Measurements from ENCODE around the gene TOR1B.
"Not testable (repeated sequence)": the region's sequence is repeated elsewhere in the genome, so short reads cannot be mapped to it uniquely, and the experiment has no call there.

The TOR1B gene, protein sequence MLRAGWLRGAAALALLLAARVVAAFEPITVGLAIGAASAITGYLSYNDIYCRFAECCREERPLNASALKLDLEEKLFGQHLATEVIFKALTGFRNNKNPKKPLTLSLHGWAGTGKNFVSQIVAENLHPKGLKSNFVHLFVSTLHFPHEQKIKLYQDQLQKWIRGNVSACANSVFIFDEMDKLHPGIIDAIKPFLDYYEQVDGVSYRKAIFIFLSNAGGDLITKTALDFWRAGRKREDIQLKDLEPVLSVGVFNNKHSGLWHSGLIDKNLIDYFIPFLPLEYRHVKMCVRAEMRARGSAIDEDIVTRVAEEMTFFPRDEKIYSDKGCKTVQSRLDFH

DNA sequence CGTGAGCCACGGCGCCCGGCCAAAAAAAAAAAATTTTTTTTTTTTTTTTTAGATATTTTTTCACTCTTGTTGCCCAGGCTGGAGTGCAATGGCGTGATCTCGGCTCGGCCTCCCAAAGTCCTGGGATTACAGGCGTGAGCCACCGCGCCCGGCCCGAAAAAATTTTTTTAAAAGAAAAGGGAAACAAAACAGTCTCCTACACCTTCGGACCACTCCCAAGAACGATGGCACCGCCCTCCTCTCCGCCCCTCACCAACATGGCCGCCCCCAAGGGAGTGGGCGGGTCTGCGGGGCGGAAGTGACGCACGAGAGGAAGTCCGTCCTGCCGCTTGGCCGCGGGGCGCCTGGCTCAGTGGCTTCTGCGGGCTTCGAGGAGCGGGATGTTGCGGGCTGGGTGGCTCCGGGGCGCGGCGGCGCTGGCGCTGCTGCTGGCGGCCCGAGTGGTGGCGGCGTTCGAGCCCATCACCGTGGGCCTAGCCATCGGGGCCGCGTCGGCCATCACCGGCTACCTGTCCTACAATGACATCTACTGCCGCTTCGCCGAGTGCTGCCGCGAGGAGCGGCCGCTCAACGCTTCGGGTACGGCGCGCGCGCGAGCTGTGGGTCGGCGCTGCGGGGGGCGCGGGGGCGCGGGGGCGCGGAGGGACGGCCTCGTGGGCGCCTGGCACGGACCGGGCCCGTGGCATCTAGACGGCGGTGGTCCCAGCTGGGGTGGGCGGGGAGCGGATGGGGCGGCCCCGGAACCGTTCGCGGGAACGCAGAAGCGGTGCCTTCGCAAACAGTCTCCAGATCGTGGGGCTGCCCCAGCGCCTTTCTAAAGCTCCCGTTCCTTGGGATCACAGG is at the start of gene TOR1B:
Gene TOR1B (plus strand): TSS at position 352 of the 843 bp plus-strand sequence. CDS start 29 bp downstream, at position 381.
- no peak for FAIRE-seq

DNA sequence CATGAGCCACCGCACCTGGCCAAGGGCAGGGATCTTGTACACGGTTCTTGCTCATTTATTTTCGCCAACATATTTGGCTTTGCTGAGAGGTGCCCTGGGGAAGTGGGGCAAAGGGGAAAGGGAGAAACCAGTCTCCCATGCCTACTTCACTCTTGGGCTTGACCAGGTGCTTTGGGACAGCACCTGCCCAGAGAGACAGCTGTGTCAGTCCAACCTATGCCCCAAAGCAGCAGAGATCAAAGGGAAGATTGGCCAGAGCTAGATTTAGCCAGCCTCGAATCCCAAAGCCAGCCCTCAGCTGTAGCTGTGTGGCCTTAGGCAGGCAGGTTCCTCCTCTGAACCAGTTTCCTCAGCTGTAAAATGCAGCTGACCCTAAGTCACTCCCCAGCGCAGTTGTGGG is 47.8 kb upstream of the TOR1B start:
- FAIRE-seq = no peak

DNA sequence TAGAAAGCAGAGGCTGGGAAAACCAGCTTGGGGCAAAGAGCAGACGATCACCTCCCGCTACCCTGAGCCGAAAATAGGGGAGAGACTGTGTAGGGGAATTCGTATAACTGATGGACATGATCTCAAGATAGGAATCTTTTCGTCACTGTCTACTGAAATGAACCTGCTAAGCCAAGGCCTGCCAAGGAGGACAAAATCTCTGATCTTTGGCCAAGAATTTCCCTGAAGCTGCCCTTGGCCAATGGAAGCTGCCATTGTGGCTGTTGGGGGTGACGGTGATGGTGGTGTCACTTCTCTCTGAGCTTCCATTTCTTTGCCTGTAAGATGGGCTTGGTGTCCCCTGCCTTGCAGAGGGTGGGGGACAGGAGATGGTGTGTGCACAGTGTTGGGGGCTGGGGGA is 46.8 kb upstream of the TOR1B start:
- FAIRE-seq = no peak

DNA sequence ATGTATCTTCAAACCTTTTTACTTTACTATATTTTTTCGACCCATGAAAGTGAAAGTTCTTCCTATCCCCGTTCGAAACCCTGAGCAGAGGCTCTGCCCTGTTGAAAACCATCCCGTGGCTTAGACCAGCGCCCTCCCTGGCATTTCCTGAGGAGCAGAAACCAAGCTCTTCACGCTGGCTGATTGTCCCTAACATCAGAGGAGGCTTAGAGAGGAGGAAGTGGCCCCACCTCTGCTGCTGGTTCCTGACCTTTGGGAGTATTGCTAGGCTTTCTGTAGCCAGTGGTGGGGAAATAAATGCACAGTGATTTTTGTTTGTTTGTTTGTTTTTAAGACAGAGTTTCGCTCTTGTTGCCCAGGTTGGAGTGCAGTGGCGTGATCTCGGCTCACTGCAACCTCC is 45.9 kb upstream of the TOR1B start:
- FAIRE-seq = no peak

DNA sequence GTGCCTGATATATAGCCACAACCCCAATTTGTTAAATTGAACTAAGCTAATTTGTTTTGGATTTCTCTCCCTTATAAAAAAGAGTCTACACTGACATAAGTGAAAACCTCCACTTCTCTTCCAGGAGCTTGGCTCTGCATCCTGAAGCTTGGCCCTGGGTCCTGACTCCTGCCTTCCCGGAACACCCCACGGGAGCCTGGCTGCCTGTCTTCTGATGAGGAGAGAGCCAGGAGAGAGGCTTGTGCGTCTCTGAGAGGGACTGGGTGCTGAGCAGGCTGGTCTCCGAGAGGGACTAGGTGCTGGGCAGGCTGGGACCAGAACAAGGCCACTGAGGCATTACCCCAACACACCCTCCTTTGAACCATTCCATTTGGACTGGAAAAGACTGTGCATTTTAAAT is 43.7 kb upstream of the TOR1B start:
- FAIRE-seq = no peak

DNA sequence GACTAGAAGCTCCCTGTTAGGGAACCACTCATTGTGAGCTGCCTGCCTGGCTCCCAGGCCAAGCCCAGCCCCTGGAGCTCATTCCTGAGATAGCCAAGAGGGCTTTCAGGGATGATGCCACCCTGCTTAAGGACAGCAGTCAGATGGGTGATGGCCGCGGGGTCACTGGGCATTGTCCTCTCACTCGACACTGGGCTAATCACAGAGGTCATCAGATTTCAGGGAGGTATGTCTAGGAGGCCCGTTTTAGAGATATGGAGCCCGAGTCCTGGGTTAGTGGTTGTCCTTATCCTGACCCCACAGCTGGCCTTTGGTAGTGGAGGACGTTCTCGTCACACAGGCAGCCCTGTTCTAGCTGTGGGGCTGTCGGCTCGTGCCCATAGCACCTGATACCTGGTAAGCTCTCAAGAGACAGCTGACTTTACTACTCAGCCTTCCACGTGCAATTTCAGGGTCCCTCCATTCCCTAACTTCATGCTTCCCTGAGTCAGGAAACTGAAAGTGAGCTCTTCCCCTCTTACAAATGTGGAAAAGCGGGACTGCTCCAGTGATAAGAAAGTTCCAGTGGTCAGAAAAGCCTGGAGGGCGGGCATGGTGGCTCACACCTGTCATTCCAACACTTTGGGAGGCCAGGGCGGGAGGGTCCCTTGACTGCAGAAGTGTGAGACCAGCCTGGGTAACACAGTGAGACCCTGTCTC is 43.0 kb upstream of the TOR1B start:
- no peak for FAIRE-seq

DNA sequence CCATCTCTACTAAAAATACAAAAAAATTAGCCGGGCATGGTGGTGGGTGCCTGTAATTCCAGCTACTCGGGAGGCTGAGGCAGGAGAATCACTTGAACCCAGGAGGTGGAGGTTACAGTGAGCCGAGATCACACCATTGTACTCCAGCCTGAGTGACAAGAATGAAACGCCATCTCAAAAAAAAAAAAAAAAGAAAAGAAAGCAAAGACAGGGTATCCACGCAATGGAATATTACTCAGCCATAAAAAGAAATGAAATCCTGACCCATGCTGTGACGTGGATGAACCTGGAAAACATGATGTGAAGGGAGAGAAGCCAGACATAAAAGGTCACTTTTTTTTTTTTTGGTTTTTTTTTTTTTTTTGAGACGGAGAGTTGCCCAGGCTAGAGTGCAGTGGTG is 42.2 kb upstream of the TOR1B start:
- FAIRE-seq = not testable (repeated sequence)

DNA sequence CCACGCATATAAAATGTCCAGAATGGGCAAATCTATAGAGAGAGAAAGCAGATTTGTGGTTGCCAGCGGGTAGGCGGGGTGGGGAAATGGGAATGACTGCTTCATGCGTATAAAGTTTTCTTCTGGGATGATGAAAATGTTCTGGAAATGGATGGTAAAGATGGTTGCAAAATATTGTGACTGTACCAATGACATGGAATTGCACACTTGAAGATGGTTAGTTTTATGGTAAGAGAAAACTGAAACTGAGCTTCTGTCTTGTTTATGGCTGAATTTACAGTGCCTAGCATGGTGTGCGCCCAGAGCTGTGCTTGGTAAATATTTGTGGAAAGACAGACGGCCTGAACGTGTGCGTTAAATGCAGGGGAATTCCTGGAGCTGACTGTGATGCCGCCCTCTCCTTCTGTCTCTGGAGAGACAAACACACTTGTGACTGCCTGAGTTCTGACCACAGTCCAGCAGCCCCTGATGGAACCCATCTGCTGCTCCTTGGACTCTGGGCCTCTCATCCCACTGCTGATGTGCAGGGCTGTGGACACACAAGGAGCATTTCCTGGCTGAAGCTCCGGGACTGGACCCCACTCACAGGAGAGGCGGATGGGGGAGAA is 41.6 kb upstream of the TOR1B start:
- no peak for FAIRE-seq

DNA sequence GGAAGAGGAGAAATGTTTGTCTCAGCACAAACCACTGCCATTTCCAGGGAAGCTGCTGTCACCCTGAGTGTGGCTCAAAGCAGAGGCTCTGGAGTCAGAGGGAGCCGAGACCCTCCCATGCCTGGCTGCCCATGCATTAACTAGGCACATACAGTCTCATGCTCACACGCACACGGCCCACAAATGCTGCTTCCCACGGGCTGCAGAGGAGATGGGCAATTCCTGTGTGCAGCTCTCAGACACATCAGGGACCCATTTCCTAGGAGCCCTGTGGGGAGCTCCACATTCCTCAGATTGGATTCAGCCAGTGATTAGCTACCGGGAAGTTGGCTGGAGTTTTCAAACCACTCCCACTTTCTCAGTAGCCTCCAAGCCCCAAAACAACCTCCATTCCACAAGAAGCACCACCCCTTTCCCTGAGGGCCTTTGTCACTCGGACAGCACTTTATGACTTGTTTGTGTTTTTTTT is 41.0 kb upstream of the TOR1B start:
- no peak for FAIRE-seq

DNA sequence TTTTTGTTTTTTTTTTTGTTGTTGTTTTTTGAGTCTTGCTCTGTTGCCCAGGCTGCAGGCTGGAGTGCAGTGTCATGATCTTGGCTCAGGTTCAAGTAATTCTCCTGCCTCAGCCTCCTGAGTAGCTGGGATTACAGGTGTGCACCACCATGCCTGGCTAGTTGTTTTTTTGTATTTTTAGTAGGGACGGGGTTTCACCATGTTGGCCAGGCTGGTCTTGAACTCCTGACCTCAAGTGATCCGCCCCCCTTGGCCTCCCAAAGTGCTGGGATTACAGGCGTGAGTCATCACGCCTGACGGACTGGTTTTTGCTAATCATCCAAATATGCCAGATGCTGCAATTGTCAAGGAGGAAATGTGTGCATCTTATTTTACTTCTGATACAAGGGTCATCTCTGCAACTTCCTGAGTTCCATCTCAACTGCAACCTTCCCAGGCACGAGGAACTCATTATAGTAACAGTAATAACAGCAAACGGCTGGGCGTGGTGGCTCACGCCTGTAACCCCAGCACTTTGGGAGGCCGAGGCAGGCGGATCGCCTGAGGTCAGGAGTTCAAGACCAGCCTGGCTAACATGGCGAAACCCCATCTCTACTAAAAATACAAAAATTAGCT is 40.5 kb upstream of the TOR1B start:
- not testable (repeated sequence) for FAIRE-seq

DNA sequence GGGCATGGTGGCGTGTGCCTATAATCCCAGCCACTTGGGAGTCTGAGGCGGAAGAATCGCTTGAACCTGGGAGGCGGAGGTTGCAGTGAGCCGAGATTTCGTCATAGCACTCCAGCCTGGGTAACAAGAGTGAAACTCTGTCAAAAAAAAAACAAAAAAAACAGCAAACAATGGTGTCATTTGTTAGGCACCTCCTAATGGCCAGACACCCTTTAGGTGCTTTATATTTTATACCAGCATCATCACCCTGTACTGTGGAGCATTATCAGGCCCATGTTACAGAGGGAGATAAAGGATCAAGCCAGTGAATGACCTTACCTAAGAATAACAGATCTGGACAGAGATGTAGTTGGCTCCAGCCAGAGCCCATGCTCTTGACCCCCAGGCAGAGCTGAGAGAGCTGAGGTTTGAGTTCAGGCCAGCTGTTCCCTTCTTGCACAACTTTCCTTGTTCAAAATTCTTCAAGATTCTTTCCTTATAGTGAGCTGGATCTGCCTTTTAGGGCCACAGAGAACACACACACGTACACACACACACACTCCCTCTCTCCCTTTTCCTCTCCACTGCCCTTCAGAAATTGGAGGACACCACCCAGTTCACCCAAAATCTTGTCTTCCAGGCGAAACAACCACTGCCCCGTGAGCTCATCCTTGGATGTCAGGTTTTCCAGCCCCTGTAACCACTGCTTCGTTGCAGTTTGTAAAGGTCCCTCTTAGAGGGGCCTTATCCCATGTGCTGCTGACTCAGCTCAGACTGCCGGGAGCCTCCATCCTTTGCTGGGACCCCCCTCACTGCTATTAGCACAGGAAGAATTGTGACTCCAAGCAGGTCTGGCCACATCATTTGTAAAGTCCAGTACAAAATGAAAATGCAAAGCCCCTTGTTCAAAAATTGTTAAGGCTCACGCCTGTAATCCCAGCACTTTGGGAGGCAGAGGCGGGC is 39.7 kb upstream of the TOR1B start:
- no peak for FAIRE-seq

DNA sequence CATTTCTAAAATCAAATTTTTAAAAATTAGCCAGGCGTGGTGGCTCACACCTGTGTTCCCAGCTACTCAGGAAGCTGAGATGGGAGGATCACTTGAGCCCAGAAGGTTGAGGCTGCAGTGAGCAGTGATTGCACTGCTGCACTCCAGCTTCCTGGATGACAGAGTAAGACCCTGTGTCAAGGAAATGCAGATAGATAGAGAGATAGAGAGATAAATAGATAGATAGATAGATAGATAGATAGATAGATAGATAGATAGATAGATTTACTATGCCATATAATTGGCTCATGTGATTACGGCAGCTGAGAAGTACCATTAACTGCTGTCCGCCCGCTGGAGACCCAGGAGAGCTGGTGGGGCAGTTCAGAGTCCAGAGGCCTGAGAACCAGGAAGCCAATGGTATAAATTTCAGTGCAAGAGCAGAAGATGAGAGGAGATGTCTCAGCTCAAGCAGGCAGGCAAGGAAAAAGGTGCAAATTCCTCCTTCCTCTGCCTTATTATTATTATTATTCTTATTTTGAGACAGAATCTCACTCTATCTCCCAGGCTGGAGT is 37.1 kb upstream of the TOR1B start:
- no peak for FAIRE-seq

DNA sequence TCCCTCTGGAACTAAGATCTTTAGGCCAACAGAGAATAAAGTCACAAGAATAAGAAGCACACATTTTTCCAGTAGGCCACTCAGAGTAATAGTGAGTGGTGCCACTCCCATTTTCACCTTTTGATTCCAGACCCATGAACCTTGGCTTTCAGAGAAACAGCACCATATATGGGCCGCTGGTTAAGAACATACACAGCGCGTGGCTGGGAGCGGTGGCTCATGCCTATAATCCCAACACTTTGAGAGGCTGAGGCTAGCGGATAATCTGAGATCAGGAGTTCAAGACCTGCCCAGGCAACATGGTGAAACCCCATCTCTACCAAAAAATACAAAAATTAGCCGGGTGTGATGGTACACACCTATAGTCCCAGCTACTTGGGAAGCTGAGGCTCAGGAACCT is 34.5 kb upstream of the TOR1B start:
- FAIRE-seq = no peak

DNA sequence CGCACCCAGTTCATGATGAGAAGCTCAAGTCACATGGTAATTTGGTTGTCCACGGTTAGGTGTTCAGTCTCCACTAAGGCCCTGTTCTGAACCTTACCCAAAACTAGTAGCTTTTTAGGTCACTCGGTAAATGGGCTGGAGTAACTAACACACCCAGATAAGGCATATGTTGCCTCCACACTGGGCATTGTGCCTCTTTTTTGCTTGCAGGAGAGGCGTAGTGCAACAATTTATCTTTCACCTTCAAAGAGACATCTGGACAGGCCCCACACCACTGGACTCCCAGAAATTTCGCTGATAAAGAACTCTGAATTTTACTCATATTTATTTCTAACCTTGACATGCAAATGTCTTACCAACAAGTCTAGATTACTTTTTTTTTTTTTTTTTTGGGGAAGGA is 33.3 kb upstream of the TOR1B start:
- FAIRE-seq = no peak

DNA sequence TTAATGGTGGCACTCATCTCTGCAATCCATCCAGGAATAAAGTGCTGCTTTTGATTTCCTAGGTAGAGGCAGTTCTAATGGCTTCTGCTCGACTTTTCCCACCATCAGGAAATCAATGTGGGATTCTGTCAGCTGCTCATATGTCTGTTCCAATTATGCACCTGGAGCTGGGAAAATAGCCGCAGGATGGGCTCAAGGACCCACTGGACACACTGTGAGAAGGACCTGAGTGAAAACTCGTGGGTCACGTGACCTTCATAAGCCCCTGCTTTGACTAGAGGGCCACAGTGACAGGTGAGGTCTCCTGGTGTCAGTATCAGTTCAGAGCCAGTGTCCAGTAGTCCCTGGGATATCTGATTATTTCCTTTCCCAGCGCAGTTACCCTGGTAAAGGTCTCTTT is 32.2 kb upstream of the TOR1B start:
- FAIRE-seq = no peak

DNA sequence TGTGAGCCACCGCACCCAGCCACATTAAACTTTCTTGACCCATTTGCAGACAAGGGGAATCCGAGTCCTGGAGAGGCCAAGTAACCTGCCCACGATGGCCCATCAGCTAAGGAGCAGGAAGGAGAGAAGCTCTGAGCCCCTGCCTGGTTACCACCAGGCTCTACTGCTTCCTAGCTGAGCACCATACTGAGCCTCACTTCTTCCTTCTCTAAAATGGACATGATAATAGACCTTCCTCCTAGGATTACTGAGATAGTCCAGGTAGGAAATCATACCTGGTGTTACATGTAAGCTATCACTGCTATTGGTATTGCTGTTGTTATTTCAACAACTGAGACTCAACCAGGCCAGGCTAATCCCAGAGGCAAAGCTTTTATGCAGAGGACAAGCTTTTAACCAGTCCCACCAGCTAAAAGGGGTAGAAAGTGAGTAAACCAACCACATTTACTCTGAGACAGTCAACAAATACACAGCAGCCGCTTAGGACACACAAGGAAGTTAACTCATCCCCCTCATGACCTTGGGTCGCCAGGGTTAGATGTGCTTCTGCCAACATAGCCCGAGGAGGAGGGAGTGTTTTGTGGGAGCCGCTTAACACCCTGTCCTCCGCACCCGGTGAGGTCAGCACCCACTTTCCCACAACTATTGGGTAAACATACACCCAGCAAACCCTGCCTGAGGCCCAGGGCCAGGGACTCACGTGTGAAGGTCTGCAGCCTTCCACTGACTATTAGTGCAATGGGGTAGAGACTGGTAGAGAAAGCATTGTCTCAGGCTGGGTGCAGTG is 29.5 kb upstream of the TOR1B start:
- FAIRE-seq = no peak

DNA sequence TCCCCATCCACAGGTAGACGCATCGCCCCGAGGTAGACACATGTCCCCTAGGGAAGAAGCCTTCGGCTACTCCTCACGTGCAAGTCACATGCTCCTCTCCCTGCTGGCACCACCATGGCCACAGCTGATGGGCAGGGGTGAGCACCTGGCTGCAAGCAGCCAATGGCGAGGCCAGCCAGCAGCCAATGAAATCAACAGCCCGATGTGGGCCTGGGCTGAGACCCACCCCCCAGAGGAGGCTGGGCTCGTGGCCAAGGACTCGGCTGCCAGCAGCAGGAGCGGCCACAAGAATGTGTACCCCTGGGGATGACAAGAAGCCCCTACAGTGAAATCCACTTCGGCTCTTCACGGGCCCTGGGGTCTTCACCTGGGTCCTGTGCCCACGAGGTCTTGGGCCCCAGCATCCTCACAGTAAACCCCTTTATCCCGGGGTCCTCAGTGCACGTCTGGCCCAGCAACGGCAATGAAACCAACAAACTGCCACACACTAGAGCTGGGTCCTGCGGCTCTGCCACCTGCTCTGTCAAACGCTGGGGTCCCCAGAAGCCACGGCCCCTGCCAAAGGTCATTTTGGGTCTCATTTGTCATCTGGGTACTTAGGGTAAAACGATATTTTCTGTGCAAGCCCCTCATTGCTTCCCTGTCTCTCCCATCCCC is 28.1 kb upstream of the TOR1B start:
- no peak for FAIRE-seq

DNA sequence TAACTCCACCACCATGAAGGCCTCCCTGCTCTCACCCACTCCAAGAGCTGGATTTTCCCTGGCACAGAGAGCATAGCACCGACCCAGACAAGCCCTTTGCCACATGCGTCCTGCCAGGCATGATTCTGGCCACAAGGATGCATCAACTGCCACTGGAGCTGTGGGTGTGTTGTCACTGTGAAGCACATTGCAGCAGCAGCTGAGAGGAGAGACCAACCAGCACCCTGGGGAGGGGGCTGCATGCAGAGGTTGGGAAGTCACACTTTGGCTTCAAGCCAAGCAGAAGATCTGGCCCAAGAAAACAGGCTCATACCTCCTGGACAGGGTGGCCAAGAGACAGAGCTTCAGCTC is 27.6 kb upstream of the TOR1B start:
- FAIRE-seq = no peak

DNA sequence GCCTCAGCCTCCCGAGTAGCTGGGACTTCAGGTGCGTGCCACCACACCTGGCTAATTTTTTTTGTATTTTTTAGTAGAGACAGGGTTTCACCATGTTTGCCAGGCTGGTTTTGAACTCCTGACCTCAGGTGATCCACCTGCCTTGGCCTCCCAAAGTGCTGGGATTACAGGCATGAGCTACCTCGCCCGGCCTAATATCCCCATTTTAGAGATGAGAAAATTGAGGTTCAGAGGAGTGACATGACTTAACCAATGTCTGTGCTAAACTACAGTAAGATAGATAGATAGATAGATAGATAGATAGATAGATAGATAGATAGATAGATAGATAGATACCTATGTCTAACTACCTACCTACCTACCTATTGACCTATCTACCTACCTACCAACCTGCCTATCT is 26.9 kb upstream of the TOR1B start:
- FAIRE-seq = not testable (repeated sequence)

DNA sequence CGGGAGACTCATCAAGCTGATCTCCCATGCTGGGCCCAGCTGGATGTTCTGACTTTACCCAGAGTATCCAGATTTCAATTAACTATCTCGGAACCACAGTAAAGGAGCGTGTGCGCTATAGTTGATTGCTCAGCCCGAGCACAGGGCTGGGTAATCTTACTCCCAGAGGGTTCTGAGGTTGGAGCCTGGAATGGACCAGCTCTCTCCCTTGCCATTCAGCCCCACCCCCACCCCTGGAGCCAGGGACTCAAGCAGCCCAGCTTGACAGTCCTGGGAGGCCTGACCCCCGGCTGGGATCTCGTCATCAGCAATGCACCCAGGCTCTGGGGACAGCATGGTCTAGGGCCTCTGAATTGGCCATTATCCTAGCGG is 26.4 kb upstream of the TOR1B start:
- FAIRE-seq = no peak

All from G401.6 (cell line).